ENCODE data around the gene SDHD.

SDHD gene

GRCh38 chr11:112049777-112050176 lies 36.9 kb upstream of the SDHD start:
- TF ChIP-seq NFRKB (IDR thresholded peaks at IDR 0.05) (no peak), ZNF384 (IDR thresholded peaks at IDR 0.05) (no peak), FOXK2 (IDR thresholded peaks at IDR 0.05) (no peak), ELF4 (IDR thresholded peaks at IDR 0.05) (no peak), HDGF (IDR thresholded peaks at IDR 0.05; ENCODE audit: borderline replicate concordance) (no peak), SUZ12 (IDR thresholded peaks at IDR 0.05) (no peak), PKNOX1 (IDR thresholded peaks at IDR 0.05) (no peak), ARNT (IDR thresholded peaks at IDR 0.05) (no peak)
- CTCF ChIA-PET, result no interaction called here
- POLR2A ChIA-PET, result no interaction called here
- no peak for DNase-seq (ENCODE audit: extremely low spot score)

- ChIA-PET CTCF (no interaction called here), POLR2A (no interaction called here)
- no peak for TF ChIP-seq ARNT (IDR thresholded peaks at IDR 0.05)
- DNase-seq (ENCODE audit: extremely low spot score), result no peak
Measured at GRCh38 chr11:112050721-112051120, 36.0 kb upstream of the SDHD start.

GRCh38 chr11:112051768-112052167 lies 34.9 kb upstream of the SDHD start:
- no peak for TF ChIP-seq TARDBP (IDR thresholded peaks at IDR 0.05)
- TF ChIP-seq BHLHE40 (IDR thresholded peaks at IDR 0.05; ENCODE audit: borderline replicate concordance), result no peak
- no peak for TF ChIP-seq SP1 (IDR thresholded peaks at IDR 0.05)
- no peak for TF ChIP-seq PKNOX1 (IDR thresholded peaks at IDR 0.05)
- ChIA-PET CTCF (no interaction called here), POLR2A (no interaction called here)
- DNase-seq (ENCODE audit: extremely low spot score), result no peak

GRCh38 chr11:112057170-112057569 lies 29.5 kb upstream of the SDHD start:
- no peak for DNase-seq (ENCODE audit: extremely low spot score)
- TF ChIP-seq TARDBP (IDR thresholded peaks at IDR 0.05) (no peak), BHLHE40 (IDR thresholded peaks at IDR 0.05; ENCODE audit: borderline replicate concordance) (no peak), PKNOX1 (IDR thresholded peaks at IDR 0.05) (no peak), LEF1 (IDR thresholded peaks at IDR 0.05; ENCODE audit: borderline replicate concordance) (no peak), ELF4 (IDR thresholded peaks at IDR 0.05) (no peak), HDGF (IDR thresholded peaks at IDR 0.05; ENCODE audit: borderline replicate concordance) (no peak), ARNT (IDR thresholded peaks at IDR 0.05) (no peak), SP1 (IDR thresholded peaks at IDR 0.05) (no peak), L3MBTL2 (conservative IDR thresholded peaks at IDR 0.05) (no peak), FOXM1 (IDR thresholded peaks at IDR 0.05; ENCODE audit: borderline replicate concordance) (no peak), SUZ12 (IDR thresholded peaks at IDR 0.05) (no peak), FOXA1 (IDR thresholded peaks at IDR 0.05) (no peak), ZNF384 (IDR thresholded peaks at IDR 0.05) (no peak), NFRKB (IDR thresholded peaks at IDR 0.05) (no peak), FOXK2 (IDR thresholded peaks at IDR 0.05) (no peak), CTBP1 (IDR thresholded peaks at IDR 0.05; ENCODE audit: borderline replicate concordance) (no peak)
- ChIA-PET CTCF (interaction anchor here (1.2 kb wide), 1 partner anchor 57 kb away, joined by 4 read pairs; no protein-coding TSS in a partner anchor), POLR2A (interaction anchor here (0.8 kb wide), 1 partner anchor 18 kb away, joined by 3 read pairs; no protein-coding TSS in a partner anchor)

GRCh38 chr11:112058103-112058502 lies 28.6 kb upstream of the SDHD start:
- ChIA-PET CTCF (interaction anchor here (1.2 kb wide), 1 partner anchor 56 kb away, joined by 4 read pairs; no protein-coding TSS in a partner anchor), POLR2A (no interaction called here)

GRCh38 chr11:112062923-112063322 lies 23.8 kb upstream of the SDHD start:
- ChIA-PET CTCF (no interaction called here), POLR2A (no interaction called here)
- DNase-seq (ENCODE audit: extremely low spot score), result no peak
- TF ChIP-seq LEF1 (IDR thresholded peaks at IDR 0.05; ENCODE audit: borderline replicate concordance) (no peak), PKNOX1 (IDR thresholded peaks at IDR 0.05) (no peak), ELF4 (IDR thresholded peaks at IDR 0.05) (no peak), SUZ12 (IDR thresholded peaks at IDR 0.05) (no peak), BHLHE40 (IDR thresholded peaks at IDR 0.05; ENCODE audit: borderline replicate concordance) (no peak), FOXA1 (IDR thresholded peaks at IDR 0.05) (no peak), SP1 (IDR thresholded peaks at IDR 0.05) (no peak), TARDBP (IDR thresholded peaks at IDR 0.05) (no peak), HDGF (IDR thresholded peaks at IDR 0.05; ENCODE audit: borderline replicate concordance) (no peak), FOXK2 (IDR thresholded peaks at IDR 0.05) (no peak), NFRKB (IDR thresholded peaks at IDR 0.05) (no peak), L3MBTL2 (conservative IDR thresholded peaks at IDR 0.05) (no peak), ZNF384 (IDR thresholded peaks at IDR 0.05) (no peak), ARNT (IDR thresholded peaks at IDR 0.05) (no peak), CTBP1 (IDR thresholded peaks at IDR 0.05; ENCODE audit: borderline replicate concordance) (no peak), FOXM1 (IDR thresholded peaks at IDR 0.05; ENCODE audit: borderline replicate concordance) (no peak)

More at GRCh38 chr11:112058103-112058502, 28.6 kb upstream of the SDHD start:
- no peak for TF ChIP-seq ARNT (IDR thresholded peaks at IDR 0.05)
- TF ChIP-seq ZNF384 (IDR thresholded peaks at IDR 0.05), result no peak
- no peak for TF ChIP-seq FOXK2 (IDR thresholded peaks at IDR 0.05)
- TF ChIP-seq PKNOX1 (IDR thresholded peaks at IDR 0.05), result no peak
- no peak for TF ChIP-seq ELF4 (IDR thresholded peaks at IDR 0.05)
- TF ChIP-seq BHLHE40 (IDR thresholded peaks at IDR 0.05; ENCODE audit: borderline replicate concordance), result no peak
- no peak for TF ChIP-seq TARDBP (IDR thresholded peaks at IDR 0.05)
- TF ChIP-seq SP1 (IDR thresholded peaks at IDR 0.05), result no peak
- DNase-seq (ENCODE audit: extremely low spot score), result no peak
